DOHH2 (cell line): ENCODE measurements around the gene DRAXIN.

ENCODE experiments used
- EZH2phosphoT487 ChIP-seq: fragments of 200-600 bp; sonication (generic); IDR thresholded peaks from 2 replicates; pipeline ENCODE4 v1.6.1; 2017; ENCODE audit warnings: borderline replicate concordance, mild to moderate bottlenecking, antibody characterized with exemption, low read length, moderate library complexity, mixed read lengths
- TF ChIP-seq, protein P1 (sequence below): fragments of 200-600 bp; sonication (generic); IDR thresholded peaks from one replicate; pipeline ENCODE4 v1.5.1; 2014; ENCODE audit warnings: antibody characterized with exemption, mild to moderate bottlenecking, low read depth, low read length; ENCODE audit not compliant: poor library complexity, severe bottlenecking

DNA sequence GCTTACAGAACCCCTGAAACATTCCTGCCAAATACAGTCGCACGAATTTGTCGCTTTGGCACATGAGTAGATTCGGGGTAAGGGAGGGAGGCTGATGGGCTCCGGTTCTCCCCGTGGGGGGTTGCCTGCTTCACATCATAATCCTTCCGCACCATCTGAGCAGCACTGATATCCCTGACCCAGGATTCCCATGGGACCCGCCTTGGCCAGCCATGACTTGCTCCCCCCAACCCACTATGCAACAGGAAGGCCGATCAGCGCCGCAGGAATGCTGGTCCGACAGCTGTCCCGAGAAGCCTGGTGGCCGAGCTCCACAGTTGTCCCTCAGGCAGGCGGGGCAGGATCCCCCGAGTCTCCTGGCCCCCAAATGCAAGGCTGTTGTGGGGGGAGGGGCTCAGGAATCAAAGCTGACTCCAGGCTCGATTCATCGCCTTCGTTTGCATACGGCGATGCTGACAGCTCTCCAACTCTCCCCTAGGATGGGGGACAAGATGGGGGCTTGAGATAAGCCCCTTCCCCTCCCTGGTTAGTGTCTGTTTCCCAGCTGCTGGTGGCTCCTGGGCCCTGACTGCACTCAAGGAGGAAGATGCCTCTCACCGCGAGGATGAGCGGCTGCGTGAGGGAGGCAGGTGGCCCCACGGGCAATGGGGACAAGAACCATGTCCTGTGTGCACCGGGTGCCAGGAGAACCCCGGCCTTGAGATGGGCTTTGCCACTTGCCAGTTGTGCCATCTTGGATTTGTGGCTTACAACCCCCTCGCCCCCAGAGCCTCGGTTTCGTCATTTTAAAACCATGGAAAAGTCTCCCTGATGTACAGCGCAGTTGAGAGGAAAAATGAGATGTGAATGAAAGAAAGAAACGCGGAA, 9.3 kb downstream of the DRAXIN start:
- TF ChIP-seq, protein P1, sequence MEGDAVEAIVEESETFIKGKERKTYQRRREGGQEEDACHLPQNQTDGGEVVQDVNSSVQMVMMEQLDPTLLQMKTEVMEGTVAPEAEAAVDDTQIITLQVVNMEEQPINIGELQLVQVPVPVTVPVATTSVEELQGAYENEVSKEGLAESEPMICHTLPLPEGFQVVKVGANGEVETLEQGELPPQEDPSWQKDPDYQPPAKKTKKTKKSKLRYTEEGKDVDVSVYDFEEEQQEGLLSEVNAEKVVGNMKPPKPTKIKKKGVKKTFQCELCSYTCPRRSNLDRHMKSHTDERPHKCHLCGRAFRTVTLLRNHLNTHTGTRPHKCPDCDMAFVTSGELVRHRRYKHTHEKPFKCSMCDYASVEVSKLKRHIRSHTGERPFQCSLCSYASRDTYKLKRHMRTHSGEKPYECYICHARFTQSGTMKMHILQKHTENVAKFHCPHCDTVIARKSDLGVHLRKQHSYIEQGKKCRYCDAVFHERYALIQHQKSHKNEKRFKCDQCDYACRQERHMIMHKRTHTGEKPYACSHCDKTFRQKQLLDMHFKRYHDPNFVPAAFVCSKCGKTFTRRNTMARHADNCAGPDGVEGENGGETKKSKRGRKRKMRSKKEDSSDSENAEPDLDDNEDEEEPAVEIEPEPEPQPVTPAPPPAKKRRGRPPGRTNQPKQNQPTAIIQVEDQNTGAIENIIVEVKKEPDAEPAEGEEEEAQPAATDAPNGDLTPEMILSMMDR: no peak
- no peak for TF ChIP-seq EZH2phosphoT487
